HS-5 (cell line): Measurements from ENCODE around the gene LPIN1.
A peak's percentile ranks its signal among the peaks of the same experiment; 100 is the strongest.
"Not testable (repeated sequence)": the region's sequence is repeated elsewhere in the genome, so short reads cannot be mapped to it uniquely, and the experiment has no call there.

Experiments
- DNase-seq: peaks from one replicate; pipeline ENCODE4 v3.0.0-alpha.2; 2012; ENCODE audit warnings: low read depth

The LPIN1 gene

DNA sequence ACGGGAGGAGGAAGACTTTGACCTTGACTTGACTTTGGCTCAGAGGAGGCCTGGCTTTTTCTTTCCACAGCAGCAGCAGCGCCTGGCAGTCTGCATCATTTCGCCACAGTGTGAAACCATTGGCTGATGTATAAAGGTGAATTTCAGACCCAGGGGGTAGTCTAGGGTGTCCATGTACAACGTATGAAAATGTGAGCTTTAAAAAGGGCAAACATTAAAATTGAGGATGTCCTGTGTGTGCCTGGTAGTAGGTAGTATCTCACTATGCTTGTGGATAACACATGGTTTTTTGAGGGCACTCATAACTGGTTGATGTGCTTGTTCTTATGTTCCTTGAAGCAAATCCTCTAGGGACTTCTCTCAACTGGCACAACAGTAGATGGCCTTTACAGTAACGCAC is 86.1 kb downstream of the LPIN1 start:
- no peak for DNase-seq

DNA sequence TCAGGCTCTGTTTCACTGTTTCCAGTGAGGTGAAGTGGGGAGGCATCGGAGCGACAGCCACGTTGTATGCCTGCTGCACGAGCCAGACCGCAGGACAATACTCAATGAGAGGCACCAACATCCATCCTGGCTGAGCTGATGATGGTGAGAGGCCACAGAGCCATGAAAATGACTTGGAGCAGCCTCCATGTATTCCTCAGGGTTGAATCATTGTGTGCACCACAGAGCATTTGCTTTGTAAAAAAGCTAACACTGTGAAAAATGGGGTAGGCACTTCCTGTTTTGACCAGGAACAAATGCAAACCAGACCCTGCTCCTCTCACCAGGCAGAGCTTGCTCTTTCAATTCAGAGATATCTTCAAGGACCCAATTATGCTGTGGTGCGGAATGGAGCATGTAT is 87.2 kb downstream of the LPIN1 start:
- peak; percentile 37 for DNase-seq

DNA sequence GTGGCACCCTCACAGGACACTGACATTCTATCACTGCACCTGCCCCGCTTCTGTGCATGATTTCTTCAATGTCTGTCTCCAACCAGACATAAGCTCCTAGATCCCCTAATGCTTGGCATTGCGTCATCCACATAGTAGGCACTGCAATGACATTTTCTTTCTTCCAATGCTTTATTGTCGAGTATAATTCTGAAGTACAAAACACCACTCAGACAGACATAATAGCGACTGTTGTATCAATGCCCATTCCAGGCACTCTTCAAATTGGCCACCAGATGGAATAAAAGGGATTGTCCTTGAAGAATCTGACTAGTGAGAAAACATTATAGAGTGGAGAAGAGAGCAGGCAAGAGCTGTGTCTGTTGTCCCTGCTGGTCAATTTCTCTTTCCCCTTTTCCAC is 89.0 kb downstream of the LPIN1 start:
- no peak for DNase-seq

DNA sequence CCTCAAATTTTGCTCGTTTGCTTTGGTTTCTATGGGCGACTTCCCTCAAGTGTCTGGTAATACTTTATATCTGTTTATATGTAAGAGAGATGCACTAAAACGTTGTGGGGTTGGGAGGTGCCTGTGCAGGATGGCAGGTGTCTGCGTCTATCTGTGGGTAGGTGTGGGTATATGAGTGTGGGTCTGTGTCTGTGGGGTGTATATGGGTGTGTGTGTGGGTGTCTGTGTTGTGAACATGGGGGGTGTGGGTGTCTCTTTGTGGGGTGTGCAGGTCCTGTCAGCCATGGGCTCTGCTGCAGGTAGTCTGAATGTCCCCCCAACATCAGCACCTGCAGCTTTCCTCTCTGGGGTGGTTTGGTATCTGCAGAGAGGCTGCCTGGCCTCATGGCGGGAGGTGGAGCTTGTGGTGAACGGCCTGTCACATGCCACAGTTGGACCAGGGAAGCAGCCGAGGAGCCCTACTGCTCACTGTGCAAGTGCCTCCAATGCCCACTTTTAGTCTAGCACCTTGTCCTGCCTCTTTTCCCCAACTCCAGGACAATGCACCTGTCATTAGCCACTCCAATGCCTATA is 90.3 kb downstream of the LPIN1 start:
- DNase-seq: no peak

DNA sequence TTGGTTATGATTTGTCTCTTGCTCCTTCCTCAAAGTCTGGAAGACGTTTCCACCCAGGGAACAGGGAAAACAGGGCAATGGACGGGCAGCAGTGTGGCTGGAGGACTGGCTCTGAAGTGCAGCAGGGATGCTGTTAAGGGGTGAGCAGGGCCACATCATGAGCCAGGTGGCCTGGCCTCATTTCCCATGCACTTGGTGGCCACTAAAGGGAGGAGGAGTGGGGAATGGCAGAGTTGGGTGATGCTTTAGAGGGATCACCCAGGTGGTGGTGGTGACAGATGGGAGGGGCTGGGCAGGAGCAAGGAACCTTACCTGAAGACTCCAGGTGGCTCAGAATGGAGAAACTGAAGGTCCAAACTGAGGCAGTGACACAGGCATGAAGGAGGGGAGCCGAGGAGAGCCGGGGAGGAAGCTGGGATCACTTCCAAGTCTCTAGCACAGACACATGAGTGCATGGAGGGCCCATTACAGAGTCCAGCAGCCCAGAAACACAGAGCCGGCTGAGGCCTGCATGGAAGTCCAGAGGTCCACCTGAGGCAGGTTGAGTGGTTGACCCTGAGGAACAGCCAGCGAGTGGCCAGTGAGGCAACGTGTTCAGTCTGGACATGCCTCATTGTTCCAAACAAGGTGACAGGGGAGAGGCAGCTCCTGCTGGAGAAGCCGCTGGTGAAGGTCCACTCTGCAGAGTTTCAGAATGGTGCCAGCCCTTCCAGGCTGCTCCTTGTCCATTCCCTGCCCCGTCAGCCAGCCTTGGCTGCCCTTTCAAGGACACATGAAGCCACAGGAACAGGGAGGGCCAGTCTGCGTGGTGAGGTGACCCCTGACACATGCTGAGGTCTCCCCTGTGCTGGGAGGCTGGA is 91.7 kb downstream of the LPIN1 start:
- DNase-seq: no peak

DNA sequence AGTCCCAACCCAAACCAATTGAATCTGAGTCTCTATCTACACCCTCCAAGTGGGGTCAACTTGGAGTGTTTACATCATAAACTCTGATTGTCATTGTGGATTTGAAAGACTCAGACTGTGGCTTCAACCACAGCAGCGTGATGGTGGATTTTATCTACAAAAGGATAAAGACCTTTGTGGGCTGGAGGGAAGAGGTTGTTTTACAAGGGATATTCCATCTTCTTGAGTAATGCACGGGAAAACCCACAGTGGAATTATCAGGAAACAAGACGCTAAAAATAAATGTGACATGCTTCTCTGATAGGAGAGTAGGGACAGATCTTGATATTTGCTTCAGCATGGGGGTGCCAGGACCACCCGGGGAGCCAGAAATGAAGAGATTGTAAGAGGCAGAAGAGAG is 93.5 kb downstream of the LPIN1 start:
- DNase-seq: no peak

DNA sequence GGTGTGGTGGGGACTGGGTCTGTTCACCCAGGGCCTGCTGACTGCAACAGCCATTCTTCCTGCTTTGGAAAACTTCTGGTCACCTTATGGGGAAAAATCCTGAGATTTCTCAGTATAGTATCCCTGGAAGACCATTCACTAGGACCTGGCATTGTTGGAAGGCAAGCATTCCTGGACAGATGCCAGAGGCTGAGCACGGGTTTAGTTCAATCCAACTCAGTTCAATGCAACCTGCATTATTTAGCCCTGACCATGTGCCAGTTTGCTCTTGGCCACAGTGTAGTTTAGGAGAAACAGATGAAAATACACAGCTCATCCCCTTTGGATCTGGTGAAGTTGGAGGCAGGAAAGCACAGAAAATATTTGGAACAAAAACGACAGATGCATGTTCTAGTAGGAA is 95.9 kb downstream of the LPIN1 start:
- DNase-seq: no peak

DNA sequence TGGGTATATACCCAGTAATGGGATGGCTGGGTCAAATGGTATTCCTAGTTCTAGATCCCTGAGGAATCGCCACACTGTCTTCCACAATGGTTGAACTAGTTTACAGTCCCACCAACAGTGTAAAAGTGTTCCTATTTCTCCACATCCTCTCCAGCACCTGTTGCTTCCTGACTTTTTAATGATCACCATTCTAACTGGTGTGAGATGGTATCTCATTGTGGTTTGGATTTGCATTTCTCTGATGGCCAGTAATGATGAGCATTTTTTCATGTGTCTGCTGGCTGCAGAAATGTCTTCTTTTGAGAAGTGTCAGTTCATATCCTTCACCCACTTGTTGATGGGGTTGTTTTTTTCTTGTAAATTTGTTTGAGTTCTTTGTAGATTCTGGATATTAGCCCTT is 98.4 kb downstream of the LPIN1 start:
- DNase-seq: not testable (repeated sequence)

DNA sequence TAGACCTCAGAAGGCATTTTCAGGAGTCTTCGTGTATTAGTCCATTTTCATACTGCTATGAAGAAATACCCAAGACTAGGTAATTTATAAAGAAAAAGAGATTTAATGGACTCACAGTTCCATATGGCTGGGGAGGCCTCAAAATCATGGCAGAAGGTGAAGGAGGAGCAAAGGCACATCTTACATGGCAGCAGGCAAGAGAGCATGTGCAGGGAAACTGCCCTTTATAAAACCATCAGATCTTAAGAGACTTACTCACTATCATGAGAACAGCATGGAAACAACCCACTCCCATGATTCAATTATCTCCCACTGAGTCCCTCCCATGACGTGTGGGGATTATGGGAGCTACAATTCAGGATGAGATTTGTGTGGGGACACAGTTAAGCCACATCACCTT is 101.5 kb downstream of the LPIN1 start:
- not testable (repeated sequence) for DNase-seq

DNA sequence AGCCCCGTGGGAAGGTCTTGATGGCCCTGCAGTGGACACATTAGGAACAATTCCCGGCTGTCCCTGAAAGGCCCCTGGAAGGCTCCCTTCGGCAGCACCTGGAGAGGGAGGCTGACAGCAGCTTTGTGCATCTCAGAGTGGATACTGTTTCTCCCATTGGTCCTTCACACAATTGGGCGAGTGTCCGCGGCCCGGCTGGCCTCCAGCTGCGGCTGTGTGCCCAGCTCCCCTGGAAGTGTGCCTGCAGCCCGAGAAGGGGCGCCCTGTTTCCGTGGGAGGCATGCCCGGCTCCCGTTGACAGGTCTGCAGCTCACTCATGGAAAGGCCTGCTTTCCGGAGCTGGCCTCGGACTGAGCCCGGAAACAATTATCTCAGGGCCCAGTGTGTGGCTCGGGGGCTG is 103.7 kb downstream of the LPIN1 start:
- no peak for DNase-seq

DNA sequence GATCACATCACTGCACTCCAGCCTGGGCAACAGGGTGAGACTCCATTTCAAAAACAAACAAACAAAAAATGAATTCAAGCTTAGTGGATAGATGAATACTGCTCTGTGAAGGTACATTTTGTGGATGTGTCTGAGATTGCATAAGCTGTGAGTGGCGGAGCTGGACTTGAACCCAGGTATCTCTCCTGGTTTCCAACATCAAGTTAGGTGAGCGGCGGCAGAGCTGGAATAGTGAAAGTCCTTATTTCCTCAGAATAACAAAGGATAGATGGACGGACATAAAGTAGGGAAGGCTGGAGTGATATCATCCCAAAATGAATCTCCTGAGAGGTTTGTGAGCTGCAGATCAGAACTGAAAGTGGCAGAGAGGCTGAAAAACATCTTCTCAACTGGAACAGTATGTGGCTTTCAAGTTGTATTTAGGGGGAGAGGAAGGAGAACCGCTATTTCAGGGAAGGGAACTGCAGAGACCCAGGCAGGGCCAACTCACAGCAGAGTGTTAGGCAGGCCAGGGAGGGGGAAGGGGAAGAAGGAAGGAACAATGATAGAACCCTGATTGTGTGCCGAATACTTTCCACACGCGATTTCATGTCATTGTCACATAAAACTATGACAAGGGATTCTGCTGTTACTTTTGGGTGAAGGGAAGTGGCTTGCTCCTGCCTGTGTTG is 106.2 kb downstream of the LPIN1 start:
- DNase-seq: no peak

DNA sequence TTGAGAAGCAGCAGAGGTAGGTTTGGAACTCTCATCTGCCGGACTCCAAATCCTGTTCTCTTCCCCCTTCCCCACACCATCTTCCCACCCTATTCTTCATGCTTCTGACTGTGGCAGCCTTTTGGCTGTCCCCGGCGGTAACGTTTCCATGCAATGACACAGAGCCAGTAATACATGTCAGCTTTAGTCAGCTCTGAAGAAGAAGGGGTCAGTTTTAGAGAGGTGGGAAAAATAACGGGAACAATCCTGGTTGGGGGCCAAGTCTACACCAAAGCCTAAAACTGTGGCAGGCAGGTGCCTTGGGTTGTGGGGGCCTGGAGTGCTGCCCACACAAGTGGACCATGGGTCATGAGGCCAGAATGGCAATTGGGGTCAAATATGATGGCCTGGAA is 106.8 kb downstream of the LPIN1 start:
- no peak for DNase-seq

DNA sequence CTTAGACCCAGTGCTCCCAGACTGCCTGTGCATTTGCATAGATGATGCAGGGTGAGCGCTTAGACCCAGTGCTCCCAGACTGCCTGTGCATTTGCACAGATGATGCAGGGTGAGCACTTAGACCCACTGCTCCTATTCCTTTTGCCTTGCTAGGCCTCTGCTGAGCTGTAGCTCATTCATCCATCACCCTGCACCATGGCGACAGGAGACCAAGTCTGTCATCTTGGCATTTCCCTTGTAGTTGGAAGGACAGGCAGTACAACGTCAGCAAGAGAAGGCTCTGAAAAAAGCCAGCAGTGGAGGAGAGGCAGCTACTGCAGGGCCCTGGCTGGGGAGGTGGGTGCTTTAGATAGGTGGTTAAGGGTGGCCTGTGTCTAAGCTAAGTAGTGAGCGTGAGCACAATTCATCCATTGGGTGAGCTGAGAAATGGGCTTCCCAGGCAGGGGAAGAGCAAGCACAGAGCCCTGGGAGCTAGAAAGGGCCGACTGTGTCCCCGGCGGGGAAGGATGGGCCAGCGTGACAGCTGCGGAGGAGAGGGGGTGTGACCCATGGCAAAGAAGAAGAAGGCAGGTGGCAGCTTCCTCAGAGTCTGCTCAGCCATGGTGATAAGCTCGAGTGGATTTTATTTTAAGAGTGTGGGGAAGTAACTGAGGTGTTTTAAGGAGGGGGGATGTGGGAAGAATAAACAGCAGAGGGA is 108.8 kb downstream of the LPIN1 start:
- DNase-seq: no peak

DNA sequence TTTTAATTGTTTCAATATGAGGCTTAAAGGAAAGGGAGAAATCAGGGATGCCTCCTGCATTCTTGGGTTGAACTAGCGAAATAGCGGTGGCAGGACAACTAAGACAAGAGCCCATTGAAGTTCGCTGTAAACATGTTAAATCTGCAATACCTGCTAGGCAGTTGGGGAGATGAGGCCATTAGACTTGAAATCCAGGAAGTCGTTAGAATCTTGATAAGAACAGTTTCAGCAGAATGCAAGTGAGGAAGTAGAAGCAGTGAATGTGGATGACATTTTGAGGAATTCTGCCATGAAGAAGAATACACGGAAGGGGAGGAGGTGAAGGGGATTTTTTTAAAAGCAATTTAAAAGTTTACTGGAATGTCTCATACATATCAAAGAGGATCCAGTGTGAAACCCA is 109.7 kb downstream of the LPIN1 start:
- DNase-seq: no peak

DNA sequence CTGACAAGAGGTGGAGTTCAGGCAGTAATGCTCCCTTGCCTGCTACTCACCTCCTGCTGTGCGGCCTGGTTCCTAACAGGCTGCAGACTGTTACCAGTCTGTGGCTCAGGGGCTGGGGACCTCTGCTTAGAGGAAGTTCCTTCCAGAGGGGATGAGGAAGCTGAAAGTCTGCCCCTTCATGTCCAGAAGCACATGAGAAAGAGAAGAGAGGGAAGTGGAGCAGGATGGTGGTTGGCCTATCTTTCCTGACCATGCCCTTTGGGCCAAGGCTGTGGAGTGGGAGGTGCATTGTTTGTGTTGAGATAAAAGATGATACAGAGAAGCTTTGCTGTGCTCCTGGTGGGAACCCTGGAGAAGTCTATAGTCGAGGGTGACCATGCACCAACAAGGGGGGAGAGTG is 112.5 kb downstream of the LPIN1 start:
- no peak for DNase-seq

DNA sequence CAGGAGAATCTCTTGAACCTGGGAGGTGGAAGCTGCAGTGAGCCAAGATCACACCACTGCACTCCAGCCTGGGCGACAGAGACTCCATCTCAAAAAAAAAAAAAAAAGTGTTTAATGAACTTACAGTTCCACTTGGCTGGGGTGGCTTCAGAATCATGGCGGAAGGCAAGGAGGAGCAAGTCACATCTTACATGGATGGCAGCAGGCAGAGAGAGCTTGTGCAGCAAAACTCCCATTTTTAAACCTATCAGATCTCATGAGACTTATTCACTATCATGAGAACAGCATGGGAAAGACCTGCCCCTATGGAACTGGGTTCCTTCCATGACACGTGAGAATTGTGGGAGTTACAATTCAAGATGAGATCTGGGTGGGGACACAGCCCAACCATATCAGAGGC is 113.5 kb downstream of the LPIN1 start:
- DNase-seq: not testable (repeated sequence)

DNA sequence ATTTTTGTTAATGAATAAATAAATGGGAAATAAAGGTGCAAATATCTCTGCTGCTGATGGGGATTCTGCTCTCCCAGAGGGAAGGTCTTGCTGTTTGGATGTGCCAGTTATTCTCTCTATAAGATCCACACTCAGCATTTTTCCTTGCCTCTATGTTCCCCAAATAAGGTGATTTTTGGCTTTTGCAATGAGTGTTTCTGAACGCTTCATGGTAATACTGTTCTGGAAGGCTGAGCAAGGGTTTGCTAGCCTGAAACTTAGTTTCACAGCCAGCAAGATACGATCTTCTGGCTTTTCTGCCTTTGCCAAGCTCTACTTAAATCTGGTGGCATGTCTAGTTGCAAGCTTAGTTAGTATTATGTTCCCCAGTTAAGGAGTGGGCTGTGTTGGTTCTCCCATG is 114.6 kb downstream of the LPIN1 start:
- no peak for DNase-seq

DNA sequence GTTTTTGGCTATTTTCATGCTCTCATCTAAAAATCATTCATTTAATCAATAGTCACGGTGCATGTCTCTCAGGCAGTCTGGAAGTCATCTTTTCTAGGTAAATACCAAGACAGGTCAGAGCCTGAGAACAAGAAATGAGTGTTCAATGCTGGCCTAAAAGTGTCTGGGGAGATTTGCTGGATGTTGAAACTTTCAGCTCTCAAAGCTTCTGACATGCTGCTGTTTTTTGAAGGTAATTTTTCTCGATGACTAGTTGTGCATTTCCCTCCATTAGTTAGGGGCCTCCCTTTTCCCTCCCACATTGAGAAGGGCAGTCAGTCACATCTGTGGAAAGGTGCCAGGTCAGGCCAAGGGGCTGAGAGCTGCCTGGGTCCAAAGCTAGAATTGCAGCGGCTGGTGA is 115.6 kb downstream of the LPIN1 start:
- no peak for DNase-seq

DNA sequence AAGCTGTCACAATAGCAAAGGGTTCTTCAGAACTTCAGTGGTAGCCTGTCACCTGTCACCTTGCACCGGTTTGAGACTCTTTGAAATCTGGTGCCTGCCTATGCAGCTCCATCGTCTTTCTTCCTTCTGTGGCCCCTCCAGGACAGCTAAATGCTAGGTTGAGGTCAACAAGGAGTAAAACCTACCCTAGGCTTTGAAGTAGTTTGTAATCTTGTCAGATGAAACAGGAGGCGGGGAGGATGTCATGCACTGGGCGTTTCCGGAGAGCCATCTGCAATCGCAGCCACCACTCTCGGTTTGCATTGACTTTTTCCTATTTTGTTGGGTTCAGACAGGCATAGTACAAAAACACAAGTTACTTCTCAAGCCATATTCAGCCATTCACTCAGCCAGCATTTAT is 116.7 kb downstream of the LPIN1 start:
- DNase-seq: no peak

DNA sequence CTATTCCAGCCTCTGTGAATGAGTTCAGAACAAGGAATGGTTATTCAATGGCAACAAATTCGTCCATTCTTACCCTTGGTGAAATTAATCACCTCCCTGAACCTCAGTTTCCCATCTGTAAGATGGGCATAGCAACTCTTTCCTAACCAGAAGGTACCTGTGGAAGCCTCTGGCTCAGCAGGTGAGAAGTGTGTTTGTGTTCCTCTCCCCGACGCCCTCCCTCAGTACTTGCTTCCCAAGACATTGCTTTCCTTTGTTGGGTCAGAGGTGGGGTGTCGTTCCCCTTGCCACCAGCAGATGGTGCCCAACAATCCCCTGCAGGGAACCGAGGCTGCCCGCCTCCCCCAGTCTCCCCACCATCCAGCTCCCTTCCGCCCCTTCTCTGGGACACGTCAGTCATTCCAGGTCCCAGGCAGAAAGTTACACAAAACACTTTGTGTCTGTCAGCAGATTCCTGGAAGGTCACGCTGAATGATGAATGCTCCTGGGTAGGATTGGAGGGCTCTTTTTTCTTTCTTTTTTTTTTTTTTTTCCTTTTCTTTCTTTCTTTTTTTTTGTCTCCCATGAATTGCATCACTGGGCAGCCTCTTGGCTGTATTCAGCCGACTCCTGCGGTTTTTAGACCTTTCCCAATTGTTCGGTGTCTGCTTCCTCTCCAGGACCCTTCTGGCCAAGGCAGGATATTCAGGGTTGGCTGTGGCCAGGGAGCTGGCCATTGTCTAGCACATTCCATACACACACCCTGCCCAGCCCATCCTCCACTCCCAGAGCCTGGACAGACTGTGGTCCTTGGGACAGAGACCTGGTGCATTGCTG is 117.3 kb downstream of the LPIN1 start:
- peak; percentile 69 for DNase-seq

DNA sequence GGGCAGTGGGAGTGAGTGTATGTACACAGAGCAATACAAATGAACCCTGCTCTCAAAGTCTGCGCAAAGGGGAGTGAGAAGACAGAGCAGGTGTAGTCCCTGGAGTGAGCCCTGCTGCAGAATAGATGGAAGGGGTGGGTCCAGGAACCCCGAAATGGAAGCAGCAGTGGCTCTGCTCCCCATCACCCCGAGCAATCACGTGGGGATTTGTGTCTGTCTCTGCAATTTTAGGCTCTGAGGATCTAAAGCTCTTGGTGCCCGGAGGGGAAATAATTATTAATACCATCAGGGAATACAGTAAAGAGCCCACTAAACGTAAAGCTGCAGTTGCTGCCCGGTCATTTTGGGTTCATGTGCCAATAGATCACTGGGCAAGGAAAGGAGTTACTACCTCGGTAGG is 118.3 kb downstream of the LPIN1 start:
- DNase-seq: no peak

DNA sequence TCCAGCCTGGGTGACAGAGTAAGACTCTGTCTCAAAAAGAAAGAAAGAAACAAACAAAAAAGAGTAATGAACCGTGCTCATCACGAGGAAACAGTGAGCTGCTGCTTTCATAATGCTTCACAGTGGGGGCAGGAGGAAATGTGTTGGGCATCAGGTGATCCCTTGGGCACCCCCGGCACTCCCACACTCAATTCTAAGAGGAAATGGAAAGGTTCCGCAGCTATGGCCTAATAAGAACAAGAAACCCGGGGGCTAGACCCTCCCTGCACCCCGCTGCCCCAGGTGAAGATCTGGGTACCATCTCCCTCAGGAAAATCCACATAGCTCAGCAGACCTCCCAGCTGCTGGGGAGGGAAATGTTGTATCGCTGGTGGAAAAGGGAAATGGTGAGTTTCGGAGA is 118.9 kb downstream of the LPIN1 start:
- no peak for DNase-seq
